ENCODE measurements around the gene FYN. TPM values are rescaled to one million over a fixed set of nuclear protein-coding genes. Genes with fewer than 3 reads are reported as not detected.
A peak's percentile ranks its signal among the peaks of the same experiment; 100 is the strongest.

The FYN gene
- total and polyA plus RNA-seq, 2 of the 13 experiments (the other 11 are each of a cell fraction or from before 2014, with no cell fraction given) = 15.5 to 24.6 TPM

- TF ChIP-seq ZBTB39 (CRISPR knock-in tag; IDR thresholded peaks at IDR 0.05) (no peak), RBFOX2 (IDR thresholded peaks at IDR 0.05; ENCODE audit: low read depth, low read length) (no peak), SNAPC2 (CRISPR knock-in tag; IDR thresholded peaks at IDR 0.05) (peak; percentile 67; the same call in 1 of the 2 replicates), NFYB (CRISPR knock-in tag; IDR thresholded peaks at IDR 0.05) (no peak), ZNF512B (CRISPR knock-in tag; IDR thresholded peaks at IDR 0.05; ENCODE audit: borderline replicate concordance) (no peak), HOMEZ (CRISPR knock-in tag; IDR thresholded peaks at IDR 0.05; ENCODE audit: low read depth) (no peak), ZNF646 (CRISPR knock-in tag; IDR thresholded peaks at IDR 0.05) (no peak), PAX8 (CRISPR knock-in tag; IDR thresholded peaks at IDR 0.05; ENCODE audit: borderline replicate concordance) (no peak), RFX5 (IDR thresholded peaks at IDR 0.05; ENCODE audit: low read depth, low read length) (no peak), ZNF33B (CRISPR knock-in tag; IDR thresholded peaks at IDR 0.05) (no peak)
Observed at GRCh38 chr6:111614833-111615582, 258.2 kb downstream of the FYN start (continued).

Data from HepG2 (cell line).